ENCODE measurements around the gene ANO4. TPM values are rescaled to one million over a fixed set of nuclear protein-coding genes. Genes with fewer than 3 reads are reported as not detected.

Gene ANO4
- total RNA-seq, 4 donors from 2014 or later, result 0.10 TPM; not detected in 3

DNA sequence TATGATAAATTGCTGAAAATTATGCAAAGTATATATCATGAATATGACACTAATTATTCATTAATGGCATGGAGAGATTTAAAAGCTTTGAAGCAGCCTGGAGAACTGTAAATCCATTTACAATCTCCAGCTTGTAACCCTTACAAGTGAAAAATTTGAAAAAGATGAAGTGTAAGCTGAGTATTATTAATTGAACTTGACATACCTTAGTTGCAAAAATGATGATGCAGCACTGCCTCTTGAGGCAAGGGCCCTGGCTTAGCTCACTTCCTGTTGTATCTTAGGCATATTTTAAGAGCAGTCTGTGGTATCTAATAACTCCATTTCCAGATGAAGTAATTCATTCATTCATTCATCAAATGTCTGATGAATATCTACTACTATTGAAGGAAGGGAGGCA lies 158.6 kb downstream of the ANO4 start:
- intact Hi-C loops (cut with DNase I; ENCODE audit: low total_unique reads) (no loop called here), in situ Hi-C loops (cut with MboI; ENCODE audit: low sequenced_read_pairs in 4 of 4) (no loop called here)
- H3K27ac ChIP-seq, result no peak overlapping the region
- ATAC-seq (no peak), DNase-seq (no peak)
- H3K4me3 ChIP-seq, result no peak overlapping the region
- TF ChIP-seq POLR2A (IDR thresholded peaks at IDR 0.05), result no peak
- TF ChIP-seq, protein P1, sequence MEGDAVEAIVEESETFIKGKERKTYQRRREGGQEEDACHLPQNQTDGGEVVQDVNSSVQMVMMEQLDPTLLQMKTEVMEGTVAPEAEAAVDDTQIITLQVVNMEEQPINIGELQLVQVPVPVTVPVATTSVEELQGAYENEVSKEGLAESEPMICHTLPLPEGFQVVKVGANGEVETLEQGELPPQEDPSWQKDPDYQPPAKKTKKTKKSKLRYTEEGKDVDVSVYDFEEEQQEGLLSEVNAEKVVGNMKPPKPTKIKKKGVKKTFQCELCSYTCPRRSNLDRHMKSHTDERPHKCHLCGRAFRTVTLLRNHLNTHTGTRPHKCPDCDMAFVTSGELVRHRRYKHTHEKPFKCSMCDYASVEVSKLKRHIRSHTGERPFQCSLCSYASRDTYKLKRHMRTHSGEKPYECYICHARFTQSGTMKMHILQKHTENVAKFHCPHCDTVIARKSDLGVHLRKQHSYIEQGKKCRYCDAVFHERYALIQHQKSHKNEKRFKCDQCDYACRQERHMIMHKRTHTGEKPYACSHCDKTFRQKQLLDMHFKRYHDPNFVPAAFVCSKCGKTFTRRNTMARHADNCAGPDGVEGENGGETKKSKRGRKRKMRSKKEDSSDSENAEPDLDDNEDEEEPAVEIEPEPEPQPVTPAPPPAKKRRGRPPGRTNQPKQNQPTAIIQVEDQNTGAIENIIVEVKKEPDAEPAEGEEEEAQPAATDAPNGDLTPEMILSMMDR (IDR thresholded peaks at IDR 0.05 in 4 of 5, conservative IDR thresholded peaks at IDR 0.05 in 1 of 5), result no peak
- no peaks in the 10 kb centered on the region for H3K27me3 ChIP-seq
- H3K36me3 ChIP-seq, result no peaks in the 10 kb centered on the region
- H3K4me1 ChIP-seq, result no peaks in the 10 kb centered on the region
- no peaks in the 10 kb centered on the region for H3K9me3 ChIP-seq

DNA sequence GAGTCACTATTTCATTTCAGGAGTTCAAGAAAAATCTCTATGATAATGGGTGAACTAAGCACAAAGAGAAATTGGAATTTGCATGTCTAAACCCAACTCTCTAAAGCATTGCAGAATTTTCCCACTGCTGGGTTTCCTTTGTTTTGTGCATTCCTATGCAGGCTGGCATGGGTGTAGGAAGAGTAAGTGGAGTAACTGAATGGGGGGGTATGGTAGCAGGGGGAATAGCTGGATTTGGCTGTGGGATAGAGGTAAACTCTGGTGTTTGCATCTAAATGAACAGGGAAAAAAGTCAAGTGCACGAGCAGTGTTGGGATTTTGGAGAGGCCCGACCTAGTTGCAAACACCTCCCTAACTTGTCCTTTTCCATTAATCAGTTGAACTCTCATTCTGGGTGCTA lies 159.1 kb downstream of the ANO4 start:
- no peaks in the 10 kb centered on the region for H3K4me1 ChIP-seq
- H3K9me3 ChIP-seq, result no peaks in the 10 kb centered on the region
- intact Hi-C loops (cut with DNase I; ENCODE audit: low total_unique reads), result no loop called here
- H3K27me3 ChIP-seq, result no peaks in the 10 kb centered on the region
- TF ChIP-seq POLR2A (IDR thresholded peaks at IDR 0.05), result no peak
- TF ChIP-seq, protein P1 (IDR thresholded peaks at IDR 0.05 in 4 of 5, conservative IDR thresholded peaks at IDR 0.05 in 1 of 5), result no peak
- H3K27ac ChIP-seq, result no peak overlapping the region
- no peak overlapping the region for H3K4me3 ChIP-seq
- no peak for DNase-seq
- ATAC-seq, result no peak
- no peaks in the 10 kb centered on the region for H3K36me3 ChIP-seq
- in situ Hi-C loops (cut with MboI; ENCODE audit: low sequenced_read_pairs in 4 of 4), result no loop called here

DNA sequence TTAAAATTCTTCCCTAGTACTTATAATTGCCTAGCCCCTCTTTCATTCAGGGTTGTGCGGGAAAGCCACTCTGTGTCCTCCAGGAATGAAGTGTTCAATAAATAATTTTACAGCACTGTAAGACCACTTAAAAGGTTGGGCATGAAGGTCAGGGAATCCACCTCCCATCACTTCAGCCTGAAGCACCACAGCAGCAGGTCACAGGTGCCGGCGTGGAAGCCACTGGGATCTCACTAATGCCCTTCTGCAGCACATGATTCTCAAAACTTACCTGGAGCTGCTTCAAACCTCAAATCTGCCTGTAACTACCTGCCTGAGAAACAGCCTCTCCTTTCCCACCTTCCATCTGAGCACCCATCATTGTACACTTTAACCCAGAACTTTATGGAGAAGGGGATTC lies 159.5 kb downstream of the ANO4 start:
- no peak for DNase-seq
- Histone ChIP-seq H3K36me3 (no peaks in the 10 kb centered on the region), H3K4me1 (no peaks in the 10 kb centered on the region), H3K27me3 (no peaks in the 10 kb centered on the region), H3K4me3 (no peak overlapping the region), H3K9me3 (no peaks in the 10 kb centered on the region), H3K27ac (no peak overlapping the region)
- TF ChIP-seq, protein P1 (IDR thresholded peaks at IDR 0.05 in 4 of 5, conservative IDR thresholded peaks at IDR 0.05 in 1 of 5), result no peak
- no peak for TF ChIP-seq POLR2A (IDR thresholded peaks at IDR 0.05)
- in situ Hi-C loops (cut with MboI; ENCODE audit: low sequenced_read_pairs in 4 of 4), result no loop called here
- intact Hi-C loops (cut with DNase I; ENCODE audit: low total_unique reads), result no loop called here
- ATAC-seq, result no peak

DNA sequence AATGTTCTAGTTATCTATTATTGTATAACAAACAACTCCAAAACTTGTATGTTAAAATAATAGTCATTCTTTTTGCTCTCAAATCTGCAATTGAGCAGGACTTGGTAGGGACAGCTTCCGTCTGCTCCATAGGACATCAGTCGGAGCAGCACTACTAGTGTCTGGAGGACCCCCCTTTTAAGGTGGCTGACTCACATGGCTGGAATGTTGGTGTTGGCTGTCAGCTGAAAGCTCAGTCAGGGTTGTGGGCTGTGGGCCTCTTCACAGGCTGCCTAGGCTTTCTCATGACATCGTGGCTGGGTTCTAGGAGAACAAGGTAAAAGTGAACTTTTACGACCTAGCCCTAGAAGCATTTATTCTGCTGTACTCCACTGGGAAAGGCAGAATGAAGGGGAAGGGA lies 160.6 kb downstream of the ANO4 start:
- DNase-seq (no peak), ATAC-seq (no peak)
- H3K4me3 ChIP-seq, result no peak overlapping the region
- H3K27ac ChIP-seq, result no peak overlapping the region
- no peak for TF ChIP-seq POLR2A (IDR thresholded peaks at IDR 0.05)
- TF ChIP-seq, protein P1 (IDR thresholded peaks at IDR 0.05 in 4 of 5, conservative IDR thresholded peaks at IDR 0.05 in 1 of 5), result no peak
- no peaks in the 10 kb centered on the region for H3K9me3 ChIP-seq
- H3K4me1 ChIP-seq, result no peaks in the 10 kb centered on the region
- intact Hi-C loops (cut with DNase I; ENCODE audit: low total_unique reads), result no loop called here
- no peaks in the 10 kb centered on the region for H3K36me3 ChIP-seq
- H3K27me3 ChIP-seq, result no peaks in the 10 kb centered on the region
- in situ Hi-C loops (cut with MboI; ENCODE audit: low sequenced_read_pairs in 4 of 4), result no loop called here

DNA sequence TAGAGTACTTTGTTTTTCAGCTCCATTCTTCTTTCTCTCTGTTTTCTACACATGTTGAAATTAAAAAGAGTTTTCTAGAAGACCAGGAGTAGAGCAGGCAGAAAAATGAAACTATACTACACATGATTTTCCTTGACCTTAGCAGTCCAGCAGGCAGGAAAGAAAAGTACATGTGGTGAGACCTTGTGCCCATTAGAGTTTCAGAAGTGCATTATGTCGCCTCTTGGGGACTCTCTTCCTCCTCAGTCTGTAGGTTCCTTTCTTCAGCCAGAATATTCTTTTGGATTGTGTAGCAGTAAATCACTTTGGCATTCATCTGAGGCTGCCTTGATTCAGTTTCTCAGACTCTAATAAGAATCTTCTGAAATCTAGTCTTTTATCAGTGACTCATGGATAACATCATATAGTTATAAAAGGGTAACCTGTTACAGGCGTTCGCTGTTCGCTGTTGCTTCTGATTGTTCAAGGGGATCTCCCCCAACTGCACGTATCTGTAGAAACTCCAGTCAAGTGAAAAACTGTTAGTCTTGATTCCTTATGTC lies 161.8 kb downstream of the ANO4 start:
- DNase-seq (no peak), ATAC-seq (no peak)
- no peak for TF ChIP-seq POLR2A (IDR thresholded peaks at IDR 0.05)
- TF ChIP-seq, protein P1 (IDR thresholded peaks at IDR 0.05 in 4 of 5, conservative IDR thresholded peaks at IDR 0.05 in 1 of 5), result no peak
- Histone ChIP-seq H3K27me3 (no peaks in the 10 kb centered on the region), H3K4me3 (no peak overlapping the region), H3K36me3 (no peaks in the 10 kb centered on the region), H3K27ac (no peak overlapping the region), H3K4me1 (no peaks in the 10 kb centered on the region), H3K9me3 (no peaks in the 10 kb centered on the region)
- in situ Hi-C loops (cut with MboI; ENCODE audit: low sequenced_read_pairs in 4 of 4) (no loop called here), intact Hi-C loops (cut with DNase I; ENCODE audit: low total_unique reads) (no loop called here)

Measured in gastrocnemius medialis (tissue), 4 donors.